Keratinocyte (primary cell): ENCODE results near the gene CPT2.
"Not testable (repeated sequence)": the region's sequence is repeated elsewhere in the genome, so short reads cannot be mapped to it uniquely, and the experiment has no call there.

Source experiments
- EZH2 ChIP-seq: IDR thresholded peaks from one replicate; pipeline ENCODE4 v1.6.1; 2012; ENCODE audit warnings: inconsistent platforms, mild to moderate bottlenecking, low read length, moderate library complexity
- TF ChIP-seq, protein P1 (sequence below), 3 experiments: IDR thresholded peaks in 1 of 3; conservative IDR thresholded peaks in 1 of 3; optimal IDR thresholded peaks in 1 of 3; 2 replicates in 2 of 3; 3 replicates in 1 of 3; pipeline versions ENCODE3 to v1.5.1; 2011; ENCODE audit warnings: low read length in 3 of 3, mild to moderate bottlenecking in 3 of 3, moderate library complexity in 2 of 3, control low read depth in 1 of 3, inconsistent platforms in 1 of 3; ENCODE audit not compliant: insufficient read depth in 2 of 3; ENCODE audit errors: extremely low read depth in 1 of 3

DNA sequence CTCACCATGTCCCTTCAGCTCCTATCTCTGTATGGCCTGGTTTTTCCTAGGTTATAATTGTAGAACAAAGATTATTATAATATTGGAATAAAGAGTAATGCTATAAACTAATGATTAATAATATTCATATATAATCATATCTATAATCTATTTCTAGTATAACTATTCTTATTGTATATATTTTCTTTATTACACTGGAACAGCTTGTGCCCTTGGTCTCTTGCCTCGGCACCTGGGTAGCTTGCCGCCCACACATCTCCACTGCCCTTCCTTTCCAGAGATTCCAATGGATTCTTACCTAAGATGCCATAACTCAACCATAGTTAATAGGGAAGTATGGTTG lies 10.7 kb upstream of the CPT2 start:
- TF ChIP-seq, protein P1, sequence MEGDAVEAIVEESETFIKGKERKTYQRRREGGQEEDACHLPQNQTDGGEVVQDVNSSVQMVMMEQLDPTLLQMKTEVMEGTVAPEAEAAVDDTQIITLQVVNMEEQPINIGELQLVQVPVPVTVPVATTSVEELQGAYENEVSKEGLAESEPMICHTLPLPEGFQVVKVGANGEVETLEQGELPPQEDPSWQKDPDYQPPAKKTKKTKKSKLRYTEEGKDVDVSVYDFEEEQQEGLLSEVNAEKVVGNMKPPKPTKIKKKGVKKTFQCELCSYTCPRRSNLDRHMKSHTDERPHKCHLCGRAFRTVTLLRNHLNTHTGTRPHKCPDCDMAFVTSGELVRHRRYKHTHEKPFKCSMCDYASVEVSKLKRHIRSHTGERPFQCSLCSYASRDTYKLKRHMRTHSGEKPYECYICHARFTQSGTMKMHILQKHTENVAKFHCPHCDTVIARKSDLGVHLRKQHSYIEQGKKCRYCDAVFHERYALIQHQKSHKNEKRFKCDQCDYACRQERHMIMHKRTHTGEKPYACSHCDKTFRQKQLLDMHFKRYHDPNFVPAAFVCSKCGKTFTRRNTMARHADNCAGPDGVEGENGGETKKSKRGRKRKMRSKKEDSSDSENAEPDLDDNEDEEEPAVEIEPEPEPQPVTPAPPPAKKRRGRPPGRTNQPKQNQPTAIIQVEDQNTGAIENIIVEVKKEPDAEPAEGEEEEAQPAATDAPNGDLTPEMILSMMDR (optimal IDR thresholded peaks at IDR 0.05 in 1 of 3, IDR thresholded peaks at IDR 0.05 in 1 of 3, conservative IDR thresholded peaks at IDR 0.05 in 1 of 3; ENCODE audit: extremely low read depth in 1 of 3, insufficient read depth in 2 of 3, low read length in 3 of 3): not testable (repeated sequence)
- not testable (repeated sequence) for TF ChIP-seq EZH2
